ENCODE measurements around the gene CWC25. TPM values are rescaled to one million over a fixed set of nuclear protein-coding genes. Genes with fewer than 3 reads are reported as not detected.
A peak's percentile ranks its signal among the peaks of the same experiment; 100 is the strongest.
"Not testable (repeated sequence)": the region's sequence is repeated elsewhere in the genome, so short reads cannot be mapped to it uniquely, and the experiment has no call there.

Gene CWC25
- polyA plus RNA-seq, 4 donors, result 21.8 to 31.1 (median 29.1) TPM

- DNase-seq (ENCODE audit: low read depth in 4 of 4, low spot score in 2 of 4), result not testable (repeated sequence)
Observed at GRCh38 chr17:38790148-38790707, 34.9 kb downstream of the CWC25 start.

- no peak for DNase-seq (ENCODE audit: low read depth in 4 of 4, low spot score in 2 of 4)
Observed at GRCh38 chr17:38789185-38789584, 35.9 kb downstream of the CWC25 start.

- not testable (repeated sequence) for DNase-seq (ENCODE audit: low read depth in 4 of 4, low spot score in 2 of 4)
Observed at GRCh38 chr17:38787999-38788398, 37.1 kb downstream of the CWC25 start.

- no peak for DNase-seq (ENCODE audit: low read depth in 4 of 4, low spot score in 2 of 4)
Observed at GRCh38 chr17:38786372-38786771, 38.7 kb downstream of the CWC25 start.

- no peak for DNase-seq (ENCODE audit: low read depth in 4 of 4, low spot score in 2 of 4)
Observed at GRCh38 chr17:38783227-38783626, 41.9 kb downstream of the CWC25 start.

- no peak for DNase-seq (ENCODE audit: low read depth in 4 of 4, low spot score in 2 of 4)
Observed at GRCh38 chr17:38779965-38780752, 45.0 kb downstream of the CWC25 start.

GRCh38 chr17:38777641-38778250 lies 47.4 kb downstream of the CWC25 start:
- no peak for DNase-seq (ENCODE audit: low read depth in 4 of 4, low spot score in 2 of 4)

- DNase-seq (ENCODE audit: low read depth in 4 of 4, low spot score in 2 of 4), result no peak
Observed at GRCh38 chr17:38773258-38773657, 51.9 kb downstream of the CWC25 start.

GRCh38 chr17:38768417-38768816 lies 56.7 kb downstream of the CWC25 start:
- no peak for DNase-seq (ENCODE audit: low read depth in 4 of 4, low spot score in 2 of 4)

GRCh38 chr17:38766341-38766740 lies 58.8 kb downstream of the CWC25 start:
- no peak for DNase-seq (ENCODE audit: low read depth in 4 of 4, low spot score in 2 of 4)

- no peak for DNase-seq (ENCODE audit: low read depth in 4 of 4, low spot score in 2 of 4)
Observed at GRCh38 chr17:38762231-38762630, 62.9 kb downstream of the CWC25 start.

- no peak for DNase-seq (ENCODE audit: low read depth in 4 of 4, low spot score in 2 of 4)
Observed at GRCh38 chr17:38761612-38762011, 63.5 kb downstream of the CWC25 start.

GRCh38 chr17:38753071-38753506 lies 72.0 kb downstream of the CWC25 start:
- DNase-seq (ENCODE audit: low read depth in 4 of 4, low spot score in 2 of 4), result no peak

- peak; percentile 94 to 98 (median 96) for DNase-seq (ENCODE audit: low read depth in 4 of 4, low spot score in 2 of 4)
Observed at GRCh38 chr17:38752308-38753070, 72.6 kb downstream of the CWC25 start, which contains the start of gene PSMB3. PSMB3 (plus strand) TSS chr17:38752741; CDS start chr17:38752827, 86 bp downstream.

GRCh38 chr17:38751808-38752307 lies 73.3 kb downstream of the CWC25 start:
- no peak for DNase-seq (ENCODE audit: low read depth in 4 of 4, low spot score in 2 of 4)

- no peak for DNase-seq (ENCODE audit: low read depth in 4 of 4, low spot score in 2 of 4)
Observed at GRCh38 chr17:38751144-38751807, 73.8 kb downstream of the CWC25 start.

Measured in left renal cortex interstitium (tissue), 4 donors.